ENCODE measurements around the gene UBB.
"Not testable (repeated sequence)": the region's sequence is repeated elsewhere in the genome, so short reads cannot be mapped to it uniquely, and the experiment has no call there.

The UBB gene

DNA sequence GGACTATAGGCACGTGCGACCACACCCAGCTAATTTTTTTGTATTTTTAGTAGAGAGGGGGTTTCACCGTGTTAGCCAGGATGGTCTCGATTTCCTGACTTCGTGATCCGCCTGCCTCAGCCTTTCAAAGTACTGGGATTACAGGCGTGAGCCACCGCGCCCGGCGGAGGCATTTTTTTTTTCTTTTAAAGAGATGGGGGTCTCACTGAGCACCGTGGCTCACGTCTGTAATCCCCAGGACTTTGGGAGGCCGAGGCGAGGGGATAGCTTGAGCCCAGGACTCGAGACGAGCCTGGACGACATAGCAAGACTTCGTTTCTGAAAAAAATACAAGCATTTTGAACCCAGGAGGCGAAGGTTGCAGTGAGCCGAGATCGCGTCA lies 5.2 kb downstream of the UBB start:
- H3K9me3 ChIP-seq (ENCODE audit: control insufficient read depth, insufficient read depth, low read length); H3K36me3 ChIP-seq (ENCODE audit: insufficient read depth, low read length); H3K4me1 ChIP-seq (ENCODE audit: insufficient read depth, low read length): not testable (repeated sequence)
- H3K9ac ChIP-seq (ENCODE audit: low read depth, low read length): peak overlapping the region; percentile 72; the same call in 1 of the 2 replicates

GRCh38 chr17:16391451-16391850 lies 10.6 kb downstream of the UBB start:
- no peaks in the 10 kb centered on the region for H3K9me3 ChIP-seq (ENCODE audit: control insufficient read depth, insufficient read depth, low read length)
- no peak overlapping the region for H3K9ac ChIP-seq (ENCODE audit: low read depth, low read length)
- no peaks in the 10 kb centered on the region for H3K4me1 ChIP-seq (ENCODE audit: insufficient read depth, low read length)
- no peaks in the 10 kb centered on the region for H3K36me3 ChIP-seq (ENCODE audit: insufficient read depth, low read length)

DNA sequence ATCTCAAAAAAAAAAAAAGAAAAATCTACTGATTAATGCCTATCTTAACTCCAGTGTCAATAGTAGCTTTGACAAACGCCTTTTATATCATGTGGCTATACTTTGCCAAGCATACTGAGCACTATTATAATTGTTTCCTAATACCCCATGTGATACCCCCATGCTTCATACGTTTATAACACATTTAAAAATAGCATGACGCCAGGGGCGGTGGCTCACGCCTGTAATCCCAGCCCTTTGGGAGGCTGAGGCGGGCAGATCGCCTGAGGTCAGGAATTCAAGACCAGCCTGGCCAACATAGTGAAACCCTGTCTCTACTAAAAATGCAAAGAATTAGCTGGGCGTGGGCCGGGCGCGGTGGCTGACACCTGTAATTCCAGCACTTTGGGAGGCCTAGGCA lies 11.6 kb downstream of the UBB start:
- H3K9ac ChIP-seq (ENCODE audit: low read depth, low read length): not testable (repeated sequence)

GRCh38 chr17:16395887-16396286 lies 15.0 kb downstream of the UBB start:
- not testable (repeated sequence) for H3K4me1 ChIP-seq (ENCODE audit: insufficient read depth, low read length); H3K36me3 ChIP-seq (ENCODE audit: insufficient read depth, low read length); H3K9ac ChIP-seq (ENCODE audit: low read depth, low read length); H3K9me3 ChIP-seq (ENCODE audit: control insufficient read depth, insufficient read depth, low read length)

More for the DNA sequence above, 11.6 kb downstream of the UBB start:
- not testable (repeated sequence) for H3K4me1 ChIP-seq (ENCODE audit: insufficient read depth, low read length); H3K36me3 ChIP-seq (ENCODE audit: insufficient read depth, low read length); H3K9me3 ChIP-seq (ENCODE audit: control insufficient read depth, insufficient read depth, low read length)

DNA sequence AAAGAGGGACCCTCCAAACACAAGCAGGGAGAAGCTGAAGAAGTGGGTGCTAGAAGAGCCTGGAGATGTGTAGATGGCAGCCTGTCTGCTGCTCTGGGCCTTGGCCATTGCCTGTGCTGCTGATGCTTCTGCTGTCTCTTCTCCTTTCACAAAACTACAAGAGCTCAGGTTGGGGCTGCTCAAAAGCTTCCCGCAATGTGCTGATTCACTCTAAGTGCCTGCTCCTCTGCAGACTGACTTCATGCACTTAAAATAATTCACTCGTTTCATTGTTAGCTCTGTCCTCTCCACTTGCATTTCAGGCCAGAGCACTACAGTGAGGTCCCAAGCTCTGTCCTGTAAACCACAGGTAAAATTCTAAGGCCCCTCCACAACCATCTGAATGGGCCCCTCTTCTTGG lies 15.8 kb downstream of the UBB start:
- not testable (repeated sequence) for H3K4me1 ChIP-seq (ENCODE audit: insufficient read depth, low read length); H3K9me3 ChIP-seq (ENCODE audit: control insufficient read depth, insufficient read depth, low read length); H3K9ac ChIP-seq (ENCODE audit: low read depth, low read length); H3K36me3 ChIP-seq (ENCODE audit: insufficient read depth, low read length)

DNA sequence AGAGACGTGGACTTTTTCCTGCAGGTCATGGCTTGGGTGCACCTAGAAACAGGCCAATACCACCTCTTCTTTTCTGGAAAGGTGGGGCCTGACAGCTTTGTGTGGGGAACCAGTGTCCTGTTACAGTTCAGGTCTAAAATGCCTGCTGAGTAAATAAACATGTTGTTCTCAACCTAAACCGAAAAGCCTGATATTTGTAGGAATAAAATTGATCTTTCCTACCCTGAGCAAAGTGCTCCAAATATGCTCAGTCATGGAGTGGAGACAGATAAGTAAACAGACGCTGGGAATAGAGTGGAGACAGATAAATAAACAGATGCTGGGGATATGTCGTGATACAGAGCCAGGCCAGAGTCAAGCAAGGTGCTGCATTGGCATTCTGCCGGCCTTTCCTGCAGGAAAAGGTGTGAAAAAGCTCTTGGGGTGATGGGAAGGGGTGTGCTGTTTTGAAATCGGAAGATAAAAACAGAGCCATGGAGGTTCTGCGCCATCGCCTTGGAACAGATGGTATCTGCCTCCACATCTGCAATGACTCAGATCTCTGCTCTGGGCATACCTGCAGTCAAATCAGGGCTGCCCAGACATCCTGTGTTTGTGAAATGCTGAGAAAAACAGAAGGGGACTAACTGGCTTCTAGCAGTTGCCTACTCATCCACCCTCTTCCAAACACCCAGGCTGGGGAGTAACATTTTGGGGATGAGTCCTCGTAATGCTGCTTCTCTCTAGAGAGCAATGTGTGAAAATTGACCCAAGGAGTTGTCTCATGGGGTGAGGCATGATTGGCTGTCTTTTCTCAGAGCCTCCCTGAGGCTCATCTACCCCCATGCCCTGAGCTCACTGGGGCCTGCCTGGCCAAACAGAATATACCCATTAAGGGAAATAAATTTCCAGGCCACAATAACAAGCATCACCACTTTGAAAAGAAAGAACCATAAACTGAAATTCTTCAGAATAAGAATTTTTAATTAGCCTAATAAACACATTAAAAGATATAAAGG lies 17.7 kb downstream of the UBB start:
- Histone ChIP-seq H3K4me1 (ENCODE audit: insufficient read depth, low read length) (peaks cover 8% of the 10 kb centered on the region), H3K9me3 (ENCODE audit: control insufficient read depth, insufficient read depth, low read length) (no peaks in the 10 kb centered on the region), H3K36me3 (ENCODE audit: insufficient read depth, low read length) (no peaks in the 10 kb centered on the region), H3K9ac (ENCODE audit: low read depth, low read length) (no peak overlapping the region)

DNA sequence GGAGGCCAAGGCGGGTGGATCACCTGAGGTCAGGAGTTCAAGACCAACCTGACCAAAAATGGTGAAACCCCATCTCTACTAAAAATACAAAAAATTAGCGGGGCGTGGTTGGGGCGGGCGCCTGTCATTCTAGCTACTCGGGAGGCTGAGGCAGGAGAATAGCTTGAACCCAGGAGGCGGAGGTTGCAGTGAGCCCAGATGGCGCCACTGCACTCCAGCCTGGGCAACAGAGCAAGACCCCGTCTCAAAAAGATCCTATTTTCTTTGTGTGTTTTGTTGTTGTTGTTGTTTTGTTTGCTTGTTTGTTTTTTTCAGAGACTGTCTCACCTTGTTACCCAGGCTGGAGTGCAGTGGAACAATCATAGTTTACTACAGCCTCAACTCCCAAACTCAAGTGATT lies 23.0 kb downstream of the UBB start:
- not testable (repeated sequence) for H3K9ac ChIP-seq (ENCODE audit: low read depth, low read length); H3K4me1 ChIP-seq (ENCODE audit: insufficient read depth, low read length); H3K36me3 ChIP-seq (ENCODE audit: insufficient read depth, low read length); H3K9me3 ChIP-seq (ENCODE audit: control insufficient read depth, insufficient read depth, low read length)

DNA sequence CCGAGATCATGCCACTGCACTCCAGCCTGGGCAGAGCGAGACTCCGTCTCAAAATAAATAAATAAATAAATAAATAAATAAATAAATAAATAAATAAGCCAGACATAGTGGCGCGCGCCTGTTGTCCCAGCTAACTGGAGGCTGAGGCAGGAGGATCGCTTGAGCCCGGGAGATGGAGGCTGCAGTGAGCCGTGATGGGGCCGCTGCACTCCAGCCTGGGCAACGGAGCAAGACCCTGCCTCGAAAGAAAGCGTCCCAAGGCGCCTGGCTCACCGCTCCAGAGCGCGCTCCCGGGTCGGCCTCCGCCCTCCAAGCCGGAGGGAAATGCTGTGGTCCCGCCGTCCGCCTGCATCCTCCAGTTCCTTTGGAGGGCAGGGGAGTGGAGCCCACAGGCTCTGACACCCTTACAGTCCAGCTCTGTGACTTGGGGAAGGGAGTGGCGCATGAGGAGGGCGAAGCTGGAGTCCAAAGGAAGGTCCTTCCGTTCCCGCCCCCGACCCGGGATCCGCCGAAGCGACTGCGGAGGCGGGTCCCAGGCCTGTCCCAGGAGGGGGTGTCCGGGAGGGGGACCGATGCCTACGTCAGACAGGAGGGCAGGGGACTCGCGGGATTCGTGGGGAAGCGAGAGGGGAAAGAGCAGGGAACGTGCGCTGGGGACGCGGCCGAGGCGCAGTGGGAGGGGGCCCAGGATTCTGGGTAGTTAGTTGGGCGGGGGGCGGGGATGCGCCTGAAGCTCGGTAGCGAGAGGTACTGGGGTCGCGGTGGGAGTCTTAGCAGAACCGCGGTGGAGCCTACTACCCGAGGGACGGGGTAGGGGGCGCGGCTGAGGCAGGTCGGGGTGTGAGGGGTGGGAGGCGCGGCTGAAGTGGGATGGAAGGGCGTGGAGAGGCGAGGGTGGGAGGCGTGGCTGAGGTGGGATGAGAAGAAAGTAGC lies 26.1 kb downstream of the UBB start:
- H3K4me1 ChIP-seq (ENCODE audit: insufficient read depth, low read length): 0 out of 2 replicates have a peak, but pooled peaks cover 5% of the 10 kb centered on the region
- H3K36me3 ChIP-seq (ENCODE audit: insufficient read depth, low read length): no peaks in the 10 kb centered on the region
- H3K9me3 ChIP-seq (ENCODE audit: control insufficient read depth, insufficient read depth, low read length): no peaks in the 10 kb centered on the region
- H3K9ac ChIP-seq (ENCODE audit: low read depth, low read length): peak overlapping the region; percentile 91

- H3K9me3 ChIP-seq (ENCODE audit: control insufficient read depth, insufficient read depth, low read length): no peaks in the 10 kb centered on the region
- H3K4me1 ChIP-seq (ENCODE audit: insufficient read depth, low read length): 0 out of 2 replicates have a peak, but pooled peaks cover 5% of the 10 kb centered on the region
- H3K36me3 ChIP-seq (ENCODE audit: insufficient read depth, low read length): no peaks in the 10 kb centered on the region
- H3K9ac ChIP-seq (ENCODE audit: low read depth, low read length): peak overlapping the region; percentile 31
These were observed 27.2 kb downstream of the UBB start for GRCh38 chr17:16407911-16408588.

GRCh38 chr17:16415031-16415924 lies 34.4 kb downstream of the UBB start, which contains the start of gene TRPV2:
Gene TRPV2 (plus strand): TSS chr17:16415571. CDS start chr17:16417669, 2,098 bp downstream.
- Histone ChIP-seq H3K9ac (ENCODE audit: low read depth, low read length) (peak within 1 kb of the TSS; percentile 41; the same call in 1 of the 2 replicates), H3K4me1 (ENCODE audit: insufficient read depth, low read length) (peaks cover 23% of the 10 kb centered on the region), H3K36me3 (ENCODE audit: insufficient read depth, low read length) (no peaks in the 10 kb centered on the region), H3K9me3 (ENCODE audit: control insufficient read depth, insufficient read depth, low read length) (no peaks in the 10 kb centered on the region)

GRCh38 chr17:16417399-16417798 lies 36.5 kb downstream of the UBB start:
- Histone ChIP-seq H3K9me3 (ENCODE audit: control insufficient read depth, insufficient read depth, low read length) (no peaks in the 10 kb centered on the region), H3K36me3 (ENCODE audit: insufficient read depth, low read length) (no peaks in the 10 kb centered on the region), H3K9ac (ENCODE audit: low read depth, low read length) (no peak overlapping the region), H3K4me1 (ENCODE audit: insufficient read depth, low read length) (peaks cover 23% of the 10 kb centered on the region)

DNA sequence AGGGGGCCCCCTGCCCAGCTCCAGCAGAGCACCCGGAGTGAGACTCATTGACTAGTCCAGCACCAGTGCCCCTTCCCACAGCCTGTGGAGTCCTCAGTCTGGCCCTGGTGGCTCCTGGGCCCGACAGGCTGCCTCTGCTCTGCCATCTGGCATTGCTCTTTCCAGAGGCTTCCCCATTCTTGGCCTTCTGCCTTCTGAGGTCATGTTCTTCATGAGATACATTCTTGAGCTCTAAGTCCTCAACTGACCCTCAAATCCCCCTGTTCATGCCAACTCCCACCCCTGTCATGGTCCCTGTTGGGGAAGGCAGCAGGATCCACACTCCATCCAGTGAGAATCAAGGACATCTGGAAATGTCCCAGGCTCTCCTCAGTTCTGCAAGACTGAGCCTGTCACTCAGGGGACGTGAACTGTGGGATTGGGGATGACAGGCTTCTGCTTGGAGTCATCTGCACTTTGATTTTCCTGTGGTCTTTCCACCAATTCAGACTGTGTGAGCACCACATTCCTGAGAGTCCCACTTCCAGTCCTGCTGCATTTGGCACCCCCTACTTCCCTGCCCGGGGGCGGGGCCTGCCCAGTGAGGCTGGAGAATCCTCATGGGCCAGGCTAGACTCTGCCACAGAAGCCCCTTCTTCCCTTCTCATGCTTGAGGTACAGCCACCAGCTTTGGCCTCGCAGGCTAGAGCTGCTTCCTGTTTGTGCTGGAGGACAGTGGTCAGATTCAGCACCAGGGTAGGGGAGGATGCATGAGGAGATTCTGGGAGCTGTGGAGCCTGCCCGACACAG lies 37.2 kb downstream of the UBB start:
- no peak overlapping the region for H3K9ac ChIP-seq (ENCODE audit: low read depth, low read length)
- H3K9me3 ChIP-seq (ENCODE audit: control insufficient read depth, insufficient read depth, low read length): no peaks in the 10 kb centered on the region
- H3K36me3 ChIP-seq (ENCODE audit: insufficient read depth, low read length): no peaks in the 10 kb centered on the region
- H3K4me1 ChIP-seq (ENCODE audit: insufficient read depth, low read length): peaks cover 23% of the 10 kb centered on the region

GRCh38 chr17:16418685-16419068 lies 37.8 kb downstream of the UBB start:
- H3K36me3 ChIP-seq (ENCODE audit: insufficient read depth, low read length): no peaks in the 10 kb centered on the region
- H3K9ac ChIP-seq (ENCODE audit: low read depth, low read length): no peak overlapping the region
- peaks cover 23% of the 10 kb centered on the region for H3K4me1 ChIP-seq (ENCODE audit: insufficient read depth, low read length)
- no peaks in the 10 kb centered on the region for H3K9me3 ChIP-seq (ENCODE audit: control insufficient read depth, insufficient read depth, low read length)

Measured in ES-I3 (cell line).